ENCODE data around the gene KDM4B. TPM values are rescaled to one million over a fixed set of nuclear protein-coding genes. Genes with fewer than 3 reads are reported as not detected.
A peak's percentile ranks its signal among the peaks of the same experiment; 100 is the strongest.

Gene KDM4B
- total RNA-seq, 4 donors from 2014 or later = 14.0 to 39.9 (median 19.5) TPM

- intact Hi-C loops (cut with DNase I) = no loop called here
- TF ChIP-seq CTCF (IDR thresholded peaks at IDR 0.05) (no peak), POLR2A (IDR thresholded peaks at IDR 0.05) (no peak)
- Histone ChIP-seq H3K4me1 (no peaks in the 10 kb centered on the region), H3K9me3 (no peaks in the 10 kb centered on the region), H3K36me3 (no peaks in the 10 kb centered on the region), H3K4me3 (no peak overlapping the region), H3K27me3 (no peaks in the 10 kb centered on the region), H3K27ac (no peak overlapping the region)
- 86 to 94% methylated on average over 2 of the region's 2 CpGs for whole genome bisulfite sequencing, 2 donors
- no peak for DNase-seq
These were observed 196.7 kb downstream of the KDM4B start for GRCh38 chr19:5165697-5166019.

GRCh38 chr19:5166262-5166661 is 197.3 kb downstream of the KDM4B start:
- Histone ChIP-seq H3K4me1 (no peaks in the 10 kb centered on the region), H3K9me3 (no peaks in the 10 kb centered on the region), H3K36me3 (no peaks in the 10 kb centered on the region), H3K4me3 (no peak overlapping the region), H3K27ac (no peak overlapping the region), H3K27me3 (no peaks in the 10 kb centered on the region)
- TF ChIP-seq POLR2A (IDR thresholded peaks at IDR 0.05) (no peak), CTCF (IDR thresholded peaks at IDR 0.05) (no peak)
- intact Hi-C loops (cut with DNase I) = no loop called here
- DNase-seq = no peak

GRCh38 chr19:5170329-5170745 is 201.4 kb downstream of the KDM4B start:
- H3K4me1 ChIP-seq = peaks cover 0 to 17% (median 3%) of the 10 kb centered on the region in 3 donors
- no peaks in the 10 kb centered on the region for H3K36me3 ChIP-seq
- DNase-seq = no peak
- intact Hi-C loops (cut with DNase I) = no loop called here
- no peak overlapping the region for H3K27ac ChIP-seq
- H3K27me3 ChIP-seq = no peaks in the 10 kb centered on the region
- no peaks in the 10 kb centered on the region for H3K9me3 ChIP-seq
- H3K4me3 ChIP-seq = no peak overlapping the region
- TF ChIP-seq CTCF (IDR thresholded peaks at IDR 0.05) (peak in 4 of 6 experiments; percentile 14 to 58 (median 26)), POLR2A (IDR thresholded peaks at IDR 0.05) (no peak)
- 64 to 67% methylated on average over 4 of the region's 4 CpGs for WGBS, 2 donors

- Histone ChIP-seq H3K4me1 (peaks cover 0 to 18% (median 3%) of the 10 kb centered on the region in 3 donors), H3K36me3 (no peaks in the 10 kb centered on the region), H3K27ac (no peak overlapping the region), H3K9me3 (no peaks in the 10 kb centered on the region), H3K4me3 (no peak overlapping the region), H3K27me3 (no peaks in the 10 kb centered on the region)
- DNase-seq = no peak
- no peak for TF ChIP-seq CTCF (IDR thresholded peaks at IDR 0.05)
- no peak for TF ChIP-seq POLR2A (IDR thresholded peaks at IDR 0.05)
- intact Hi-C loops (cut with DNase I) = no loop called here
- 42 to 56% methylated on average over 5 to 9 of the region's 9 CpGs for WGBS, 2 donors
These were observed 202.8 kb downstream of the KDM4B start for GRCh38 chr19:5171711-5172110.

GRCh38 chr19:5172859-5173630 is 204.1 kb downstream of the KDM4B start:
- DNase-seq = no peak
- intact Hi-C loops (cut with DNase I) = no loop called here
- Histone ChIP-seq H3K4me3 (no peak overlapping the region), H3K9me3 (no peaks in the 10 kb centered on the region), H3K36me3 (no peaks in the 10 kb centered on the region), H3K27me3 (no peaks in the 10 kb centered on the region), H3K4me1 (peaks cover 0 to 21% (median 3%) of the 10 kb centered on the region in 3 donors), H3K27ac (peak overlapping the region; percentile 52 to 79 (median 68))
- 13 to 39% methylated on average over 8 of the region's 8 CpGs for WGBS, 2 donors
- TF ChIP-seq POLR2A (IDR thresholded peaks at IDR 0.05) = no peak
- TF ChIP-seq CTCF (IDR thresholded peaks at IDR 0.05) = no peak
